Mammary epithelial cell (primary cell): Measurements from ENCODE around the gene EPB41L3.

ENCODE experiments used
- EZH2 ChIP-seq: IDR thresholded peaks from 2 replicates; pipeline ENCODE4 v1.6.1; 2012; ENCODE audit warnings: low read length, inconsistent platforms, borderline replicate concordance
- TF ChIP-seq, protein P1 (sequence below), 2 donors: IDR thresholded peaks in 1 of 2; conservative IDR thresholded peaks in 1 of 2; 2 replicates each; pipeline ENCODE4 v1.5.1; 2011 to 2012; ENCODE audit warnings: inconsistent platforms in 2 of 2, low read length in 2 of 2, mild to moderate bottlenecking in 2 of 2, control low read depth in 1 of 2, low read depth in 1 of 2; ENCODE audit not compliant: insufficient read depth in 1 of 2; ENCODE audit errors: extremely low read depth in 1 of 2

DNA sequence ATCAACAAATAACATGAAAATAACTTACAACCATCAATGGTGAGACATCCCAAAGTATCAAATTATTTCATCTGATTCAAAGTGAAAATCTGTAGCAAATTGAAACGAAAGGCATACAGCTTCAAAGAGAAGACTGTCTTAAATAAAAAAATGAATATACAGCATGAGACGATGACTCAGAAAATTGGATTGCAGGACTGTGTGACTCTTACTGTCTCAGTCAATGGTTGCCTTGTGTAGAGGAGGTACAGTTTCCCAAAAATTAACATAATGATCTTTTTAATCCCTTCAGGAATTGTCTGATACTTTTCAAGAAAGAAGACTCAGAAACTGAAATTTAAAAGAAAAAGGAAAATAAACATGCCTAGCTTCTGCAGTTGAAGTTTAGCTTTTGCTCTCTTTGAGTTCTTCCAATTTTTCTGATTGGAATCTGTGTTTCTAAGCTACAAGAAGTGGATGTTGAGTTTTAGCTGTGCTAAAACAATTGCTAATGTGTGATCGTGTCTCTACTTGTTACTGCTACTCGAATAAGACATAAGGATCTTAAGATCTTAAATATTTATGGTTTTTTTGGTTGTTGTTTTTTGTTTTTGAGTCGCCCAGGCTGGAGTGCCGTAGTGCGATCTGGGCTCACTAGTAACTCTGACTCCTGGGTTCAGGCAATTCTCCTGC, 41.1 kb upstream of the EPB41L3 start:
- TF ChIP-seq, protein P1, sequence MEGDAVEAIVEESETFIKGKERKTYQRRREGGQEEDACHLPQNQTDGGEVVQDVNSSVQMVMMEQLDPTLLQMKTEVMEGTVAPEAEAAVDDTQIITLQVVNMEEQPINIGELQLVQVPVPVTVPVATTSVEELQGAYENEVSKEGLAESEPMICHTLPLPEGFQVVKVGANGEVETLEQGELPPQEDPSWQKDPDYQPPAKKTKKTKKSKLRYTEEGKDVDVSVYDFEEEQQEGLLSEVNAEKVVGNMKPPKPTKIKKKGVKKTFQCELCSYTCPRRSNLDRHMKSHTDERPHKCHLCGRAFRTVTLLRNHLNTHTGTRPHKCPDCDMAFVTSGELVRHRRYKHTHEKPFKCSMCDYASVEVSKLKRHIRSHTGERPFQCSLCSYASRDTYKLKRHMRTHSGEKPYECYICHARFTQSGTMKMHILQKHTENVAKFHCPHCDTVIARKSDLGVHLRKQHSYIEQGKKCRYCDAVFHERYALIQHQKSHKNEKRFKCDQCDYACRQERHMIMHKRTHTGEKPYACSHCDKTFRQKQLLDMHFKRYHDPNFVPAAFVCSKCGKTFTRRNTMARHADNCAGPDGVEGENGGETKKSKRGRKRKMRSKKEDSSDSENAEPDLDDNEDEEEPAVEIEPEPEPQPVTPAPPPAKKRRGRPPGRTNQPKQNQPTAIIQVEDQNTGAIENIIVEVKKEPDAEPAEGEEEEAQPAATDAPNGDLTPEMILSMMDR (conservative IDR thresholded peaks at IDR 0.05 in 1 of 2, IDR thresholded peaks at IDR 0.05 in 1 of 2; ENCODE audit: extremely low read depth in 1 of 2, insufficient read depth in 1 of 2, low read depth in 1 of 2, low read length in 2 of 2) = no peak
- no peak for TF ChIP-seq EZH2
